ENCODE results near the gene BMAL1. TPM values are rescaled to one million over a fixed set of nuclear protein-coding genes. Genes with fewer than 3 reads are reported as not detected.

Gene BMAL1
- total RNA-seq, 1 experiment from 2014 or later: 3.3 TPM

DNA sequence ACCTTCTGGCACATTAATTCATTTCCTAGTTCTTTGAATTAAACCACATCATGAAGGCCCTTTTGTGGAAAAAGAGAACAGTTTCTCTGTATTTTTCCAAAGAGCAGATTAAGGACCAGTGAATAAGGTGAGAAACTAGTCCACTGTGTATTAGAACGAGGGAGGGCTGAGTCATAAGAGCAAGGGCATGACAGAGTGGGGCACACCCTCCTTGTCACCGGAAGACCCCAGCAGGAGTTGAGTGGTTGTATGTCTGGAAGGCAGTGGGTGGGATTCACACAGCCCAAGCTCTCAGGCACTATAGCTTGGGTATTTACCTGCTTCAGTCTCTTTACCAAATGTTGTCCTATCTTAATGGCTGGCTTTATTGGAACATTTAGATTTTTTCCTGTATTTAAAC, 86.8 kb downstream of the BMAL1 start:
- no peaks in the 10 kb centered on the region for H3K36me3 Mint-ChIP-seq (ENCODE audit: insufficient read depth in 1 of 3, low read depth in 3 of 3)
- WGBS (ENCODE audit: extremely low coverage, insufficient read length, low lambda C conversion rate): no CpG with 5 or more reads among the region's 2 CpGs

More for the DNA sequence above, 86.8 kb downstream of the BMAL1 start:
- peaks cover 16% of the 10 kb centered on the region for H3K27me3 Mint-ChIP-seq (ENCODE audit: low read depth)
- no peak for DNase-seq
- H4K8ac ChIP-seq (replicated peaks; ENCODE audit: insufficient read length, low read depth, low read length): no peak overlapping the region
- no peak overlapping the region for H3K14ac ChIP-seq (ENCODE audit: insufficient read depth, low read length)
- H3K9me3 ChIP-seq (ENCODE audit: control insufficient read depth, low read depth, low read length): no peaks in the 10 kb centered on the region
- H3K23ac ChIP-seq (ENCODE audit: insufficient read length, low read depth, low read length): no peak overlapping the region
- H4K91ac ChIP-seq (ENCODE audit: insufficient read length, low read depth, low read length): no peak overlapping the region
- H3K9ac ChIP-seq (ENCODE audit: extremely low read depth, insufficient read length, low read length): no peak overlapping the region
- H2BK20ac ChIP-seq (ENCODE audit: low read depth, low read length, poor library complexity, severe bottlenecking): no peak overlapping the region
- no peak overlapping the region for H3K4me2 ChIP-seq (ENCODE audit: insufficient read depth, insufficient read length, low read length)
- H3K79me1 ChIP-seq (ENCODE audit: insufficient read depth, low read depth, low read length, poor library complexity, severe bottlenecking): no peaks in the 10 kb centered on the region
- TF ChIP-seq, protein P1, sequence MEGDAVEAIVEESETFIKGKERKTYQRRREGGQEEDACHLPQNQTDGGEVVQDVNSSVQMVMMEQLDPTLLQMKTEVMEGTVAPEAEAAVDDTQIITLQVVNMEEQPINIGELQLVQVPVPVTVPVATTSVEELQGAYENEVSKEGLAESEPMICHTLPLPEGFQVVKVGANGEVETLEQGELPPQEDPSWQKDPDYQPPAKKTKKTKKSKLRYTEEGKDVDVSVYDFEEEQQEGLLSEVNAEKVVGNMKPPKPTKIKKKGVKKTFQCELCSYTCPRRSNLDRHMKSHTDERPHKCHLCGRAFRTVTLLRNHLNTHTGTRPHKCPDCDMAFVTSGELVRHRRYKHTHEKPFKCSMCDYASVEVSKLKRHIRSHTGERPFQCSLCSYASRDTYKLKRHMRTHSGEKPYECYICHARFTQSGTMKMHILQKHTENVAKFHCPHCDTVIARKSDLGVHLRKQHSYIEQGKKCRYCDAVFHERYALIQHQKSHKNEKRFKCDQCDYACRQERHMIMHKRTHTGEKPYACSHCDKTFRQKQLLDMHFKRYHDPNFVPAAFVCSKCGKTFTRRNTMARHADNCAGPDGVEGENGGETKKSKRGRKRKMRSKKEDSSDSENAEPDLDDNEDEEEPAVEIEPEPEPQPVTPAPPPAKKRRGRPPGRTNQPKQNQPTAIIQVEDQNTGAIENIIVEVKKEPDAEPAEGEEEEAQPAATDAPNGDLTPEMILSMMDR (conservative IDR thresholded peaks at IDR 0.05): no peak
- no peaks in the 10 kb centered on the region for H3K9me3 Mint-ChIP-seq
- H3K27ac ChIP-seq (ENCODE audit: insufficient read length, low read depth, low read length): no peak overlapping the region
- no peaks in the 10 kb centered on the region for H3K79me2 ChIP-seq (ENCODE audit: insufficient read depth, low read length)
- H3K4me1 Mint-ChIP-seq: peaks cover 0 to 6% of the 10 kb centered on the region in 2 experiments; a peak in 2 of 4 replicates
- H2AK5ac ChIP-seq (ENCODE audit: insufficient read length, low read length): no peak overlapping the region
- no peak overlapping the region for H2BK12ac ChIP-seq (ENCODE audit: insufficient read length, low read depth, low read length)
- H3K27ac Mint-ChIP-seq: no peak overlapping the region
- no peak overlapping the region for H3K56ac ChIP-seq (ENCODE audit: insufficient read length, low read depth, low read length)
- H3K4ac ChIP-seq (ENCODE audit: low read depth, low read length): no peak overlapping the region
- no peaks in the 10 kb centered on the region for H3K4me1 ChIP-seq (ENCODE audit: insufficient read depth, low read length)
- no peak overlapping the region for H2AFZ ChIP-seq (ENCODE audit: low read length)
- no peak overlapping the region for H2BK15ac ChIP-seq (ENCODE audit: low read depth, low read length)
- no peak overlapping the region for H2BK120ac ChIP-seq (ENCODE audit: low read depth, low read length, poor library complexity, severe bottlenecking)
- H3K4me3 Mint-ChIP-seq: no peak overlapping the region
- no peak overlapping the region for H4K5ac ChIP-seq (ENCODE audit: insufficient read length, low read depth, low read length)
- H3K27me3 ChIP-seq (ENCODE audit: insufficient read depth, low read length): no peaks in the 10 kb centered on the region
- H2BK5ac ChIP-seq (ENCODE audit: insufficient read length, low read length): no peak overlapping the region
- H3T11ph ChIP-seq (ENCODE audit: low read length): no peak overlapping the region
- H4K20me1 ChIP-seq (ENCODE audit: control insufficient read depth, insufficient read depth, insufficient read length): no peaks in the 10 kb centered on the region
- H3K23me2 ChIP-seq (ENCODE audit: insufficient read length, low read depth, low read length, poor library complexity, severe bottlenecking): no peaks in the 10 kb centered on the region
- H3K18ac ChIP-seq (ENCODE audit: insufficient read length, low read depth, low read length): no peak overlapping the region
